IMR-90 (cell line): Measurements from ENCODE around the gene PTPRS. TPM values are rescaled to one million over a fixed set of nuclear protein-coding genes. Genes with fewer than 3 reads are reported as not detected.

Experiments
- ATAC-seq: fragments of 200-7000 bp; cut with Tn5 transposase; 2 replicates; pipeline ENCODE4 v1.9.1; 2020; ENCODE audit warnings: low read depth, mild to moderate bottlenecking, moderate library complexity
- BruUV-seq: library from RNA; stranded (reverse); fragments of 400-500 nt; replicated peaks from 2 replicates; lab custom pipeline; 2021; lab: Mats Ljungman, UMichigan
- CTCF ChIA-PET: fragments of 300-600 bp; formaldehyde crosslinking; extraction: SDS; loops from one replicate; lab custom pipeline; 2021; ENCODE audit warnings: antibody characterized with exemption; lab: Yijun Ruan, JAX
- POLR2A ChIA-PET: fragments of 300-600 bp; sonication (Branson Sonifier 250); formaldehyde crosslinking; loops from one replicate; lab custom pipeline; 2022; ENCODE audit warnings: antibody characterized with exemption; ENCODE audit not compliant: unreplicated experiment; lab: Charles Lee
- DNase-seq: peaks from one replicate; pipeline ENCODE4 v3.0.0; 2013
- H2AFZ ChIP-seq: replicated peaks from 2 replicates; pipeline ENCODE3; 2013; ENCODE audit warnings: low read length, mild to moderate bottlenecking; ENCODE audit not compliant: poor library complexity
- H2AK5ac ChIP-seq: 2 replicates; pipeline ENCODE4 v1.6.1; 2013; ENCODE audit warnings: low read depth, low read length, inconsistent platforms
- H2AK9ac ChIP-seq: replicated peaks from 2 replicates; pipeline ENCODE3; 2013; ENCODE audit warnings: mild to moderate bottlenecking, low read depth, low read length, moderate library complexity; ENCODE audit not compliant: poor library complexity
- H2BK120ac ChIP-seq: 2 replicates; pipeline ENCODE4 v1.6.1; 2013; ENCODE audit warnings: low read depth, low read length, inconsistent platforms
- H2BK15ac ChIP-seq: 3 replicates; pipeline ENCODE4 v1.6.1; 2013; ENCODE audit warnings: low read depth, low read length, inconsistent platforms
- H2BK20ac ChIP-seq: 2 replicates; pipeline ENCODE4 v1.6.1; 2013; ENCODE audit warnings: low read depth, mild to moderate bottlenecking, inconsistent platforms, low read length, moderate library complexity
- H2BK5ac ChIP-seq: 2 replicates; pipeline ENCODE4 v1.6.1; 2013; ENCODE audit warnings: mild to moderate bottlenecking, low read depth, low read length, inconsistent platforms; ENCODE audit not compliant: poor library complexity, severe bottlenecking
- H3K14ac ChIP-seq: replicated peaks from 2 replicates; pipeline ENCODE4 v1.6.1; 2013; ENCODE audit warnings: low read depth, low read length, inconsistent platforms
- H3K18ac ChIP-seq: 2 replicates; pipeline ENCODE4 v1.6.1; 2013; ENCODE audit warnings: low read depth, low read length, control low read depth
- H3K23ac ChIP-seq: 2 replicates; pipeline ENCODE4 v1.6.1; 2013; ENCODE audit warnings: low read depth, low read length, inconsistent platforms
- H3K27ac ChIP-seq: 2 replicates; pipeline ENCODE4 v1.5.1; 2013; ENCODE audit warnings: mild to moderate bottlenecking, control low read depth, low read length; ENCODE audit not compliant: insufficient read depth
- H3K27me3 ChIP-seq: 2 replicates; pipeline ENCODE4 v1.6.1; 2013; ENCODE audit warnings: low read length; ENCODE audit not compliant: control insufficient read depth, insufficient read depth
- H3K36me3 ChIP-seq: 2 replicates; pipeline ENCODE4 v1.6.1; 2013; ENCODE audit warnings: low read length, mixed read lengths; ENCODE audit not compliant: control insufficient read depth, insufficient read depth
- H3K4ac ChIP-seq: 2 replicates; pipeline ENCODE4 v1.6.1; 2013; ENCODE audit warnings: low read depth, low read length, inconsistent platforms
- H3K4me1 ChIP-seq: 2 replicates; pipeline ENCODE4 v1.6.1; 2013; ENCODE audit warnings: low read length, mixed read lengths; ENCODE audit not compliant: control insufficient read depth, insufficient read depth
- H3K4me2 ChIP-seq: 2 replicates; pipeline ENCODE4 v1.6.1; 2013; ENCODE audit warnings: low read depth, mild to moderate bottlenecking, control low read depth, low read length, moderate library complexity
- H3K4me3 ChIP-seq: 2 replicates; pipeline ENCODE4 v1.5.1; 2013; ENCODE audit warnings: low read depth, mild to moderate bottlenecking, control low read depth, low read length, moderate library complexity; ENCODE audit not compliant: insufficient read depth
- H3K56ac ChIP-seq: 2 replicates; pipeline ENCODE4 v1.6.1; 2013; ENCODE audit warnings: low read length, inconsistent platforms; ENCODE audit not compliant: insufficient read depth; ENCODE audit errors: extremely low read depth
- H3K79me1 ChIP-seq, 2 experiments: 2 replicates each; pipeline ENCODE4 v1.6.1; 2013; ENCODE audit warnings: low read length in 2 of 2, inconsistent platforms in 1 of 2, low read depth in 1 of 2
- H3K9ac ChIP-seq: 2 replicates; pipeline ENCODE4 v1.6.1; 2013; ENCODE audit warnings: low read depth, low read length, control low read depth
- H3K9me1 ChIP-seq: 2 replicates; pipeline ENCODE4 v1.6.1; 2013; ENCODE audit warnings: low read length, inconsistent platforms; ENCODE audit not compliant: insufficient read depth
- H3K9me3 ChIP-seq: 2 replicates; pipeline ENCODE4 v1.6.1; 2013; ENCODE audit warnings: low read length; ENCODE audit not compliant: control insufficient read depth, insufficient read depth
- H4K20me1 ChIP-seq: 2 replicates; pipeline ENCODE4 v1.6.1; 2013; ENCODE audit warnings: low read length, inconsistent platforms; ENCODE audit not compliant: insufficient read depth
- H4K5ac ChIP-seq: 2 replicates; pipeline ENCODE4 v1.6.1; 2013; ENCODE audit warnings: mild to moderate bottlenecking, low read depth, low read length, control low read depth
- H4K8ac ChIP-seq, 2 experiments: 2 replicates each; pipeline ENCODE4 v1.6.1; 2013; ENCODE audit warnings: low read depth in 2 of 2, low read length in 2 of 2, control low read depth in 1 of 2, inconsistent platforms in 1 of 2
- H4K91ac ChIP-seq: 2 replicates; pipeline ENCODE4 v1.6.1; 2013; ENCODE audit warnings: low read depth, low read length, inconsistent platforms; ENCODE audit not compliant: insufficient read depth
- BHLHE40 ChIP-seq: fragments of 150-350 bp; IDR thresholded peaks from 2 replicates; pipeline ENCODE4 v1.6.1; 2016; ENCODE audit warnings: mild to moderate bottlenecking, low read depth, low read length
- CHD1 ChIP-seq: IDR thresholded peaks from 2 replicates; pipeline ENCODE4 v1.6.1; 2012; ENCODE audit warnings: low read depth, low read length, improper control_type of control experiment
- CTCF ChIP-seq: conservative IDR thresholded peaks from 2 replicates; pipeline ENCODE4 v1.5.1; 2012; ENCODE audit warnings: mild to moderate bottlenecking, low read depth, low read length, improper control_type of control experiment
- ELK1 ChIP-seq: fragments of 150-350 bp; IDR thresholded peaks from 2 replicates; pipeline ENCODE4 v1.6.1; 2016; ENCODE audit warnings: low read depth, mild to moderate bottlenecking, low read length, moderate library complexity, borderline replicate concordance
- RCOR1 ChIP-seq: IDR thresholded peaks from 2 replicates; pipeline ENCODE4 v1.6.1; 2012; ENCODE audit warnings: mild to moderate bottlenecking, low read length, improper control_type of control experiment; ENCODE audit not compliant: insufficient replicate concordance
- WGBS, 2 experiments: methylation state at CpG; one replicate each; pipeline versions ENCODE4 v1.1.5 to v1.1.7; 2013; ENCODE audit warnings: missing lambda C conversion rate in 2 of 2; ENCODE audit not compliant: insufficient read length in 1 of 2; ENCODE audit errors: extremely low coverage in 2 of 2; 5-methylcytosine and 5-hydroxymethylcytosine counted together
- dilution Hi-C: fragments of 300-500 bp; cut with HindIII; formaldehyde crosslinking; loops from one replicate; pipeline ENCODE4 v1.14.3; 2018; ENCODE audit warnings: low sequenced_read_pairs; ENCODE audit not compliant: unreplicated experiment
- in situ Hi-C: fragments of 300-500 bp; cut with MboI; formaldehyde crosslinking; loops from 3 replicates; pipeline ENCODE4 v1.14.3; 2019; ENCODE audit warnings: low sequenced_read_pairs, inconsistent platforms, mixed read lengths
- intact Hi-C: fragments of 100-400 bp; cut with micrococcal nuclease; formaldehyde crosslinking; loops from 2 replicates; pipeline ENCODE4 v1.10.0; 2022
- polyA plus RNA-seq, 3 experiments: library from polyadenylated mRNA; depleted of rRNA; stranded (reverse); fragments of >200 nt; gene quantifications; 2 replicates each; pipeline ENCODE4 v1.2.3, GENCODE V29; 2012; ENCODE audit warnings: low replicate concordance in 1 of 3
- total RNA-seq: library from RNA; depleted of rRNA; stranded (reverse); fragments of >200 nt; gene quantifications from 2 replicates; pipeline ENCODE4 v1.2.3, GENCODE V29; 2012

Gene PTPRS
- total and polyA plus RNA-seq, 2 of the 4 experiments (the other 2 are of a cell fraction) = 40.1 to 51.9 TPM

- H2BK5ac ChIP-seq = no peak overlapping the region
- ATAC-seq (no peak), DNase-seq (no peak)
- no peak overlapping the region for H4K91ac ChIP-seq
- POLR2A ChIA-PET = no interaction called here
- no peaks in the 10 kb centered on the region for H3K4me1 ChIP-seq
- WGBS, 2 experiments = no CpG with 5 or more reads among the region's 3 CpGs
- no peak overlapping the region for H2BK20ac ChIP-seq
- no peak overlapping the region for H3K9ac ChIP-seq
- in situ Hi-C loops (no loop called here), intact Hi-C loops (loop anchor here (5.0 to 10.0 kb wide), 2 partner anchors 53 to 174 kb away; no protein-coding TSS in a partner anchor), dilution Hi-C loops (no loop called here)
- H2AK9ac ChIP-seq = no peak overlapping the region
- H3K9me1 ChIP-seq = 0 out of 2 replicates have a peak, but pooled peaks cover 4% of the 10 kb centered on the region
- H3K4me2 ChIP-seq = no peak overlapping the region
- H3K14ac ChIP-seq = no peak overlapping the region
- no peak overlapping the region for H2BK15ac ChIP-seq
- no peaks in the 10 kb centered on the region for H4K20me1 ChIP-seq
- peaks cover 20% of the 10 kb centered on the region for H3K27me3 ChIP-seq
- H3K79me1 ChIP-seq = no peaks in the 10 kb centered on the region
- no peak overlapping the region for H4K8ac ChIP-seq
- no peak overlapping the region for H2AK5ac ChIP-seq
- no peak overlapping the region for H3K56ac ChIP-seq
- H3K4ac ChIP-seq = no peak overlapping the region
- no peak for TF ChIP-seq RCOR1
- no peak for TF ChIP-seq CTCF
- no peak for TF ChIP-seq BHLHE40
- no peak for TF ChIP-seq CHD1
- no peak for TF ChIP-seq ELK1
- no peaks in the 10 kb centered on the region for H3K36me3 ChIP-seq
- no peak overlapping the region for H3K4me3 ChIP-seq
- H3K27ac ChIP-seq = no peak overlapping the region
- BruUV-seq = no TSS peak
- H3K18ac ChIP-seq = no peak overlapping the region
- no peak overlapping the region for H3K23ac ChIP-seq
- CTCF ChIA-PET = no interaction called here
- no peak overlapping the region for H2BK120ac ChIP-seq
- H2AFZ ChIP-seq = peak overlapping the region; percentile 3
- H4K5ac ChIP-seq = no peak overlapping the region
- H3K9me3 ChIP-seq = peaks cover 2% of the 10 kb centered on the region
Observed at GRCh38 chr19:5349041-5349440, 8.4 kb upstream of the PTPRS start.
